Measurements from ENCODE around the gene UQCR10. TPM values are rescaled to one million over a fixed set of nuclear protein-coding genes. Genes with fewer than 3 reads are reported as not detected.

The UQCR10 gene
- total RNA-seq, 1 donor from 2014 or later = 72.5 TPM

- TF ChIP-seq, protein P1, sequence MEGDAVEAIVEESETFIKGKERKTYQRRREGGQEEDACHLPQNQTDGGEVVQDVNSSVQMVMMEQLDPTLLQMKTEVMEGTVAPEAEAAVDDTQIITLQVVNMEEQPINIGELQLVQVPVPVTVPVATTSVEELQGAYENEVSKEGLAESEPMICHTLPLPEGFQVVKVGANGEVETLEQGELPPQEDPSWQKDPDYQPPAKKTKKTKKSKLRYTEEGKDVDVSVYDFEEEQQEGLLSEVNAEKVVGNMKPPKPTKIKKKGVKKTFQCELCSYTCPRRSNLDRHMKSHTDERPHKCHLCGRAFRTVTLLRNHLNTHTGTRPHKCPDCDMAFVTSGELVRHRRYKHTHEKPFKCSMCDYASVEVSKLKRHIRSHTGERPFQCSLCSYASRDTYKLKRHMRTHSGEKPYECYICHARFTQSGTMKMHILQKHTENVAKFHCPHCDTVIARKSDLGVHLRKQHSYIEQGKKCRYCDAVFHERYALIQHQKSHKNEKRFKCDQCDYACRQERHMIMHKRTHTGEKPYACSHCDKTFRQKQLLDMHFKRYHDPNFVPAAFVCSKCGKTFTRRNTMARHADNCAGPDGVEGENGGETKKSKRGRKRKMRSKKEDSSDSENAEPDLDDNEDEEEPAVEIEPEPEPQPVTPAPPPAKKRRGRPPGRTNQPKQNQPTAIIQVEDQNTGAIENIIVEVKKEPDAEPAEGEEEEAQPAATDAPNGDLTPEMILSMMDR (conservative IDR thresholded peaks at IDR 0.05; ENCODE audit: low read depth, low read length) = no peak
- no peak for DNase-seq (ENCODE audit: low read depth)
- no peak overlapping the region for H3K4me3 ChIP-seq (ENCODE audit: low read depth, low read length)
Observed at GRCh38 chr22:29744902-29745301, 22.3 kb upstream of the UQCR10 start.

- no peak for DNase-seq (ENCODE audit: low read depth)
- TF ChIP-seq, protein P1 (conservative IDR thresholded peaks at IDR 0.05; ENCODE audit: low read depth, low read length) = no peak
- no peak overlapping the region for H3K4me3 ChIP-seq (ENCODE audit: low read depth, low read length)
Observed at GRCh38 chr22:29747832-29748231, 19.3 kb upstream of the UQCR10 start.

DNA sequence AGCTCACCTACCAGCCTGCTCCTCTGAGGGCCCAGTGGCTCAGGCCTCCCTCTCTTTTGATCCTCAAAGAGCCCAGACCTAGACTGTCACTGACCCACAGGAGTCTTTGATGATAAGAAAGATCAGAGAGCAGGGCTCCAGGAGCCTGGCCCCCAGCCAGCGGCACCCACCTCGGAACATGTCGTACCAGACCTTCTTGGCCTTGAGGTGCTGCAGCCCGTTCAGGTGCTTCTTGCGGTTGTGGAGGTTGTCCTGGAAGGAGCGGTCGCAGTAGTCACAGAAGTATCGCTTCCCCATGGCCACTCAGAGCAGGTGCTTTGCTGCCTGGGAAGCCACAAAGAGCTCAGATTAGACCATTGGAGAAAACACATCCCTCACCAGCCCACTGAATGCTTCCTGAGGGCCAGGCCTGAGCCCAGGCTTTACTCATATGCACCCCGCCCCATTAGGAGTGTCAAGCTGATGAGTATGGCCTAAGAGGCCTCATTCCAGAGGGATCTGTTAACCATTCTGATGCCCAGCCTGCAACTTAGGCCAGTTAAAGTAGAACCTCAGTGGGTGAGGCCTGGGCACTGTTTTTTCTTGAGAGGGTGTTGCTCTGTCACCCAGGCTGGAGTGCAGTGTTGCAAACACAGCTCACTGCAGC is 18.8 kb upstream of the UQCR10 start:
- DNase-seq (ENCODE audit: low read depth) = no peak
- TF ChIP-seq, protein P1 (conservative IDR thresholded peaks at IDR 0.05; ENCODE audit: low read depth, low read length) = no peak
- no peak overlapping the region for H3K4me3 ChIP-seq (ENCODE audit: low read depth, low read length)

GRCh38 chr22:29750029-29750428 is 17.1 kb upstream of the UQCR10 start:
- no peak overlapping the region for H3K4me3 ChIP-seq (ENCODE audit: low read depth, low read length)
- TF ChIP-seq, protein P1 (conservative IDR thresholded peaks at IDR 0.05; ENCODE audit: low read depth, low read length) = no peak
- DNase-seq (ENCODE audit: low read depth) = no peak

DNA sequence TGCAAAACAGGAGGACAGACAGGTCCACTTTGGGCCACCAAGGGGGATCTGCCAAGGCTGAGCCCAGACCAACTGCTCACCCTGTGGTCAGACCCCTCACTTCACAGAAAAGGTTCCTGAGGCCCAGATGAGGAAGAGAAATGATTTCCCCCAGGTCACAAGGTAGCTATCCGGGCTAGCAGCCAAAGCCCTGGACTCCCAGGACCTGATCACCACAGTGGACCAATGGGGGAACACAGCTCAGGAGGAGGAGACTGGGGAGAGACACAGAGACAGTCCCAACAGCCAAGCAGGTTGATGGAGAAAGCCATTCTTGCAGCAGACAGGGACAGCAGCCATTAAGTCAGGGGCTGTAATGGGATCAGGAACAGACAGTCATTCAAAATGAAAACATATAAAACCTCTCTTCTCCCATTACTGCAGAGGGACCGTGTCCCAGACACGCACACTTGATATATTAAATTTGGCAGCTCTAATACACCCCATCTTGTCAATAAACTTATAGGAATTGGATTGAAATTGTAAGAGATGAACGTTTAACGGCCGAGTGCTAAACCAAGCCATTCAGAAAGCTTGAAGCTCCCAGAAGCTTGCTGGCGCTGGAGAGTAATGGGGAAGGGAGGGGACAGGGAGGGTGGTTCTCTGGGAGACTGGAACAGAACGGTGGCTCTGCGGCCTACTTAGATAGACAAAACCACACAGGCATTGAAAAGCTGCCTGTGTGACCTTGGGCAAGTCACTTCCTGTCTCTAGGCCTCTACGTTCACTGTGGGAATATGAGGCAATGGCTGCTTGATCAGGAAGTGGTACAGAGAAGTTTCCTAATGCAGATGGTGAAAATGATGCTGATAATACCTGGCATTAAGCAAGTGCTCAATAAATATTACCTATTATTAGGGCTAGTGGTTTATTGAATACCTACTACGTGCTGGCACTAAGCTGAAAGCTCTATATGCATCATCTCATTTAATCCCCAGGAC is 16.3 kb upstream of the UQCR10 start:
- TF ChIP-seq, protein P1 (conservative IDR thresholded peaks at IDR 0.05; ENCODE audit: low read depth, low read length) = no peak
- DNase-seq (ENCODE audit: low read depth) = no peak
- no peak overlapping the region for H3K4me3 ChIP-seq (ENCODE audit: low read depth, low read length)

- TF ChIP-seq, protein P1 (conservative IDR thresholded peaks at IDR 0.05; ENCODE audit: low read depth, low read length) = no peak
- no peak for DNase-seq (ENCODE audit: low read depth)
- no peak overlapping the region for H3K4me3 ChIP-seq (ENCODE audit: low read depth, low read length)
Observed at GRCh38 chr22:29751669-29752068, 15.5 kb upstream of the UQCR10 start.
